Astrocyte of the spinal cord (primary cell): ENCODE results near the gene ABLIM1.
"Not testable (repeated sequence)": the region's sequence is repeated elsewhere in the genome, so short reads cannot be mapped to it uniquely, and the experiment has no call there.

Experiments
- DNase-seq: peaks from one replicate; pipeline ENCODE4 v3.0.0; 2011; ENCODE audit warnings: low read depth, low spot score
- H3K4me3 ChIP-seq: 2 replicates; pipeline ENCODE4 v1.5.1; 2011; ENCODE audit warnings: low read depth, mild to moderate bottlenecking, low read length, moderate library complexity
- in situ Hi-C: cut with HindIII; loops from 2 replicates; pipeline ENCODE4 v1.10.0; 2017; ENCODE audit warnings: low sequenced_read_pairs
- TF ChIP-seq, protein P1 (sequence below): IDR thresholded peaks from 2 replicates; pipeline ENCODE4 v1.5.1; 2012; ENCODE audit warnings: low read depth, mild to moderate bottlenecking, low read length, inconsistent platforms

Gene ABLIM1

DNA sequence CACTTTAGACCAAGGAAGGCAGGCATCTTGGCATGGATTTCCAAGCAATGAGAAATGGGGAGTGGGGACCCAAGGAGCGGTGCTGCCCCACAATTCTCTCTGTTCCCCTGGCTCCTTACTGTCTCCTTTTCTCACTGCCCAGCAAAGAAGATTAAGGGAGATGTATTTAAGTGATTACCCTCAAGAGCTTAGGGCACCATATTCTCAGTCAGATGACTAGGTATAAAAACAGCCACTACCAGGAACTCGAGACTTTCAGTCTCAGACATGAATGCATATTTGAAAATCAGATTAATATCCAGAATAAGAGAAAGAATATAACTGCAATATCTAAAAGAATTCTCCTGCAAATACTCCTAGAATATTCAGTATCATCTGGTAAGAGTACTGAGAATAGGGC is at the start of gene ABLIM1:
ABLIM1 (minus strand) TSS at position 101 of the 400 bp plus-strand sequence; CDS start at position 26, 75 bp downstream.
- no peak for DNase-seq
- no peak within 1 kb of the TSS for H3K4me3 ChIP-seq
- in situ Hi-C loops = no loop called here
- TF ChIP-seq, protein P1, sequence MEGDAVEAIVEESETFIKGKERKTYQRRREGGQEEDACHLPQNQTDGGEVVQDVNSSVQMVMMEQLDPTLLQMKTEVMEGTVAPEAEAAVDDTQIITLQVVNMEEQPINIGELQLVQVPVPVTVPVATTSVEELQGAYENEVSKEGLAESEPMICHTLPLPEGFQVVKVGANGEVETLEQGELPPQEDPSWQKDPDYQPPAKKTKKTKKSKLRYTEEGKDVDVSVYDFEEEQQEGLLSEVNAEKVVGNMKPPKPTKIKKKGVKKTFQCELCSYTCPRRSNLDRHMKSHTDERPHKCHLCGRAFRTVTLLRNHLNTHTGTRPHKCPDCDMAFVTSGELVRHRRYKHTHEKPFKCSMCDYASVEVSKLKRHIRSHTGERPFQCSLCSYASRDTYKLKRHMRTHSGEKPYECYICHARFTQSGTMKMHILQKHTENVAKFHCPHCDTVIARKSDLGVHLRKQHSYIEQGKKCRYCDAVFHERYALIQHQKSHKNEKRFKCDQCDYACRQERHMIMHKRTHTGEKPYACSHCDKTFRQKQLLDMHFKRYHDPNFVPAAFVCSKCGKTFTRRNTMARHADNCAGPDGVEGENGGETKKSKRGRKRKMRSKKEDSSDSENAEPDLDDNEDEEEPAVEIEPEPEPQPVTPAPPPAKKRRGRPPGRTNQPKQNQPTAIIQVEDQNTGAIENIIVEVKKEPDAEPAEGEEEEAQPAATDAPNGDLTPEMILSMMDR = no peak

DNA sequence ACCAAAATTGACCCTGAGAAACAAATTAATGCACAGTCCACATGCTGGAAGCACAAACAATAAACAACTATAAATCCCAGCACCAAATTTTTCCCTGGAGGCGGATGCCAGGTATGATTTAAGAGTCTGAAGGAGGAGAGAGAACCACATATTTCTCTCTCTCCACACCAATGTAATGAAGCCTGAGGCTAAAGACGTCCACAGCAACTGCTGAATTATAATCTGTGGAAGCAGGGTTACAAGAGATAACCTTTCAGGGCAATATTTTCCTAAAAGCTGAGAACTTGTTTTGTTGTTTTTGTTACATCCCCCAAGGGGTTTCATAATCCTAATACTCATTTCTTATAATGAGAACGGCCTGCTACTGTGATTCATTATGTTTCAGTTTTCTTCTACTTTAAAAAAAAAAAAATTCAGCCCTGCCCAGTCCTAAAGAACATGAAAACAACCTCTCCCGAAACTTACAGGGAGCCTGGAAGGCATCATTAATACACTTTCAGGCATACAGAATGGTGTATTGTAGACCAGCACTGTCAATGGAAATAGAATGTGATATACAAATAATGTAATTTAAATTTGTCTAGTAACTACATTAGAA is 48.5 kb upstream of the ABLIM1 start:
- TF ChIP-seq, protein P1 = no peak

DNA sequence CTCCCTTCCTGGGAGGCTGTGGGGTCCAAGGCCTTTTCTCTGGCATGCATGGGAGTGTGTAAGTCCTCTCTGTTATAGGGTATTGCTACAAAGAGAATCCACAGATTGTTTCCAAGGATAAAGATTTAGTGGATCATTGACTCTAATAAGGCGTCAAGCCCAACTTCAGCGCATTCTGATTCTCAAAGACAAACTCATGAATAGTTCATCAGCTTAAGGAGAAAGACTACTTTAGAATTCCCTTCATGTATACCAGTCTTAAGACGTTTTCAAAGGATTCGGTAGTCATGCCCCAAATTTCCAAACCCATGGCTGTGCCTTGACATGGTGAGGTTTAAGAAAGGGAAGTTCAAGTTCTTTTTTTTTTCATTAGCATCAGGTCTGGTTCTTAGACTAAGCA is 46.6 kb upstream of the ABLIM1 start:
- TF ChIP-seq, protein P1 = no peak
- DNase-seq = no peak
- no peak overlapping the region for H3K4me3 ChIP-seq
- in situ Hi-C loops = no loop called here

More for the DNA sequence above, 48.5 kb upstream of the ABLIM1 start:
- in situ Hi-C loops = no loop called here
- no peak overlapping the region for H3K4me3 ChIP-seq
- DNase-seq = no peak

DNA sequence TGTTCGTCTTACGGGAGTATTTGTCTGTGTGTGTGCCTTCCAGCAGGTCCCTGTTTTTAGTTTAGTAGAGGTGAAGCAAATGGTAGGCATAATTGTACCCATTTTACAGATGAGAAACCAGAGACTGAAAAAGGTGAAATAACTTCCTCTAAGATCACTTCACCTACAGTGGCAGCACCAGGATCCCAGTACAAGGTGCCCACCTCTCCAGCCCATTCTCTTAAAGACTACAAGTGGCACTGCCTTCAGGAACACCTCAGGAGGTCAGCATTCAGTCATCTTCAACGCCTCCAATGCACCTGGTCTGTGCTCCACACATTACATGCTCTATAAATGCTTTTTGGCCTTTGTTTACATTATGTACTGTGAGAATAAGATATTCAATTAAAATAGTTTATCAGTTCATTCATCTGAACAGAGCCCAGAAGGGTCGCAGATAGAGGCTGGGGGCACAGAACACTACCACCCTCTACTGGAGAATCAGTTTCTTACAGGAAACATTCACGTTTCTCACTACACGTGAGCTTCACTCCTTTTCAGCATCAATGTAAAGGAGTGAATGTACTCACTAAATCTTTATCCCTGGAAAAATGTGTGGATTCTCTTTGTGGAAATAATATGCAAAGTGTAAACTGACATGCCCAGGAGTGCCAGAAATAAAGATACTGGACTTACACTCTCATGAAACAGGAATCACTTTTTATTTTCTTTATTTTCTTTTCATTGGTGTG is 45.5 kb upstream of the ABLIM1 start:
- peak; percentile 43 for DNase-seq
- H3K4me3 ChIP-seq = no peak overlapping the region

DNA sequence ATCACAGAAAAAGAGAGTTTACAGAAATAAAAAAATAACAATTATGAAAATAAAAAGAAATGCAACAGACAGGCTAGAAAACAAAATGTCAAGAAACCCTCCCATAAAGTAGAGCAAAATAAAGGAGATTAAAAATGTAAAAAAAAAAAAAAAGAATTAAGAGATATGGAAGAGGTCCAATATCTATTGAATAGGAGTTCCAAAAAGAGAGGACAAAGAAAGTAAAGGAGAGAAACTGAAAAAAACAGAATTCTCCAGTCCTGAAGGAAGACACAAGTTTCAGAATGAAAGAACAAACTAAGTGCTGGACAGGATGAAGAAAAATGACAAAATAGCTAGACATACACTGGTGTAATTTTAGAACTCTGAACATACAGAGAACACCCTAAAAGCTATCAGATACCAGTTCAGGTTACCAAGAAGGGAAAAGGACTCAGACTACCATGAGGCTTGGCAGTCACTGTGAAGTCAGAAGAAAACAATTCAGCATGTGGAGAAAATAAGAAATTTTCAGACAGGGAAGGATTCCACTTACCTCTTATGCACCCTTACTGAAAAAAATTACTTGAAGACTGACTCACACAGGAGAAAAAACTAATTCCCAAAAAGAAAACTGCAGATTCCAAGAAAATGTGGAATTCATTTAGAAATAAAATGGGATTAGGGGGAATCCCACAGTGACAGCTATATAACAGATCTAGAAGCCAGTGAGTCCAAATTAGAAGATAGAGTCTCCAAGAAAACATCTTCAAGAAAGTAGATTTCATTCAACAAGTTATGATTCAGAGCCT is 40.4 kb upstream of the ABLIM1 start:
- TF ChIP-seq, protein P1 = no peak
- H3K4me3 ChIP-seq = no peak overlapping the region
- DNase-seq = peak; percentile 48
- in situ Hi-C loops = no loop called here

More for the DNA sequence above, 45.5 kb upstream of the ABLIM1 start:
- in situ Hi-C loops = no loop called here
- TF ChIP-seq, protein P1 = peak; percentile 68

DNA sequence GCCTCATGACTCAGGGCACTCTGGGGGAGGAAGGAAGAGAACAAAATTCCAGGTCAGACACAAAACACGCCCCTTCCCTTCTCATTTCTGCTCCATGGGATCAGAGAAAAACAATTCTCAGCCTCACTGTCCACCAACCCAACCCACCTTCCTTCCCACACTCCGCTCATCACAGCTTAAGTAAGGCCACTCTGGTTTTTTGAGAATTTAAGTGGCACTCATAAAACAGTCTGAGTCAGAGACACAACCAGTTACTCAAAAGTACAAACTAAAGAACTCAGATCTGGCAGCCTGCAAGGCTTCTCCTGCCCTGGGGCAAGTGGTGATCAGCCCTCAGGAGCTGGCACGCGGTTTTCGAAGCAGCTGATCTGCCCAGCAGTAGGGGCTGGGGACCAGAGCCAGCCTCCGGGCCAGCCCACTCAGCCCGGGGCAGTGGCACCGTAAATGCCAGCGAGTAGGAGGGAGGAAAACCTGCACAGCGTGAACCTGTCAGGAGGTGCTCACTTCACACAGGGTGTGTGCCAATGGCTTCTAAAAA is 39.1 kb upstream of the ABLIM1 start:
- TF ChIP-seq, protein P1 = no peak
- in situ Hi-C loops = no loop called here
- H3K4me3 ChIP-seq = no peak overlapping the region

DNA sequence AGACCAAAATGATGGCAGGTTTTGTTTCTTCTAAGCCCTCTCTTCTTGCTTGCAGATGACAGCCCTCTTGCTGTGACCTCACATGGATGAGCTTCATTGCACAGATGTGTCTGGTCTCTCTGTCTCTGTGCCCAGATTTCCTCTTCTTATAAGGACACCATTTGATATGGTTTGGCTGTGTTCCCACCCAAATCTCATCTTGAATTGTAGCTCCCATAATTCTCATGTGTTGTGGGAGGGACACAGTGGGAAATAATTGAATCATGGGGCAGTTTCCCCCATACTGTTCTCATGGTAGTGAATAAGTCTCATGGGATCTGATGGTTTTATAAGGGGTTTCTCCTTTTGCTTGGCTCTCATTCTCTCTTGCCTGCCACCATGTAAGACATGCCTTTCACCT is 38.2 kb upstream of the ABLIM1 start:
- H3K4me3 ChIP-seq, in situ Hi-C loops, DNase-seq: not testable (repeated sequence)

More for the DNA sequence above, 39.1 kb upstream of the ABLIM1 start:
- DNase-seq = peak; percentile 41
